A549 (cell line): ENCODE data around the gene HSPB7.

Source experiments
- CHD2 ChIP-seq: fragments of 150-350 bp; IDR thresholded peaks from 2 replicates; pipeline ENCODE4 v1.6.1; 2014; ENCODE audit warnings: low read length; ENCODE audit not compliant: partially characterized antibody
- TF ChIP-seq, protein P1 (sequence below): fragments of >200 bp; sonication (Bioruptor Twin); formaldehyde crosslinking; IDR thresholded peaks from 3 replicates; pipeline ENCODE4 v1.5.1; 2016

- TF ChIP-seq CHD2 = no peak
- TF ChIP-seq, protein P1, sequence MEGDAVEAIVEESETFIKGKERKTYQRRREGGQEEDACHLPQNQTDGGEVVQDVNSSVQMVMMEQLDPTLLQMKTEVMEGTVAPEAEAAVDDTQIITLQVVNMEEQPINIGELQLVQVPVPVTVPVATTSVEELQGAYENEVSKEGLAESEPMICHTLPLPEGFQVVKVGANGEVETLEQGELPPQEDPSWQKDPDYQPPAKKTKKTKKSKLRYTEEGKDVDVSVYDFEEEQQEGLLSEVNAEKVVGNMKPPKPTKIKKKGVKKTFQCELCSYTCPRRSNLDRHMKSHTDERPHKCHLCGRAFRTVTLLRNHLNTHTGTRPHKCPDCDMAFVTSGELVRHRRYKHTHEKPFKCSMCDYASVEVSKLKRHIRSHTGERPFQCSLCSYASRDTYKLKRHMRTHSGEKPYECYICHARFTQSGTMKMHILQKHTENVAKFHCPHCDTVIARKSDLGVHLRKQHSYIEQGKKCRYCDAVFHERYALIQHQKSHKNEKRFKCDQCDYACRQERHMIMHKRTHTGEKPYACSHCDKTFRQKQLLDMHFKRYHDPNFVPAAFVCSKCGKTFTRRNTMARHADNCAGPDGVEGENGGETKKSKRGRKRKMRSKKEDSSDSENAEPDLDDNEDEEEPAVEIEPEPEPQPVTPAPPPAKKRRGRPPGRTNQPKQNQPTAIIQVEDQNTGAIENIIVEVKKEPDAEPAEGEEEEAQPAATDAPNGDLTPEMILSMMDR = no peak
Measured at GRCh38 chr1:15997637-15998280, 20.1 kb downstream of the HSPB7 start.
